Measurements from ENCODE around the gene KNDC1.
A peak's percentile ranks its signal among the peaks of the same experiment; 100 is the strongest.

DNA sequence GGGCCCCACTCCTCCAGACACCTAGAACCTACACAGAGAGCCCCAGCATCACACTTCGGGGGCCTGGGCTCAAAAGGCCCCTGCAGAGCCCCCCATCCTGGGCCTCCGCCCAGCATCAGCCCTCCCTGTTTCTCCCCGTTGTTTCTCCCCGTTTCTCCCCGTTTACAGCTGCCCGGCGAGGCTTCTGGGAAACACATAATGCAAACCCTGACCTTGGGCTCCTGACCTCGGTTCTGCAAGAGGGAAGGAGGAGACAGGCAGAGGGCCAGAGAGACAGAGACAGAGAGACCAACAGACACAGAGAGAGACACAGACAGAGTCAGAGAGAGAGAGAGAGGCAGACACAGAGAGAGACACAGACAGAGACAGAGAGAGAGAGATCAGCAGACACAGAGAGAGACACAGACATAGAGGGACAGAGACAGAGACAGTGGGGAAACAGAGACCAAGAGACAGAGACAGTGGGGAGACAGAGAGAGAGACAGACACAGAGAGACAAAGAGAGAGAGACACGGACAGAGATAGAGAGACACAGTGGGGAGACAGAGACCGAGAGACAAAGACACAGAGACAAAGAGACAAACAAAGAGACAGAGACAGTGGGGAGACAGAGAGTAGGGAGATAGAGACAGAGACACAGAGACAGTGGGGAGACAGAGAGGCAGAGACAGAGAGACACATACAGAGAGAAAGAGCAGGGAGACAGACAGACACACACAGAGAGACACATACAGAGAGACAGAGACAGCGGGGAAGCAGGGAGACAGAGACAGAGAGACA, 90.1 kb downstream of the KNDC1 start:
- TF ChIP-seq, protein P1, sequence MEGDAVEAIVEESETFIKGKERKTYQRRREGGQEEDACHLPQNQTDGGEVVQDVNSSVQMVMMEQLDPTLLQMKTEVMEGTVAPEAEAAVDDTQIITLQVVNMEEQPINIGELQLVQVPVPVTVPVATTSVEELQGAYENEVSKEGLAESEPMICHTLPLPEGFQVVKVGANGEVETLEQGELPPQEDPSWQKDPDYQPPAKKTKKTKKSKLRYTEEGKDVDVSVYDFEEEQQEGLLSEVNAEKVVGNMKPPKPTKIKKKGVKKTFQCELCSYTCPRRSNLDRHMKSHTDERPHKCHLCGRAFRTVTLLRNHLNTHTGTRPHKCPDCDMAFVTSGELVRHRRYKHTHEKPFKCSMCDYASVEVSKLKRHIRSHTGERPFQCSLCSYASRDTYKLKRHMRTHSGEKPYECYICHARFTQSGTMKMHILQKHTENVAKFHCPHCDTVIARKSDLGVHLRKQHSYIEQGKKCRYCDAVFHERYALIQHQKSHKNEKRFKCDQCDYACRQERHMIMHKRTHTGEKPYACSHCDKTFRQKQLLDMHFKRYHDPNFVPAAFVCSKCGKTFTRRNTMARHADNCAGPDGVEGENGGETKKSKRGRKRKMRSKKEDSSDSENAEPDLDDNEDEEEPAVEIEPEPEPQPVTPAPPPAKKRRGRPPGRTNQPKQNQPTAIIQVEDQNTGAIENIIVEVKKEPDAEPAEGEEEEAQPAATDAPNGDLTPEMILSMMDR (optimal IDR thresholded peaks at IDR 0.05 in 1 of 3, IDR thresholded peaks at IDR 0.05 in 1 of 3, conservative IDR thresholded peaks at IDR 0.05 in 1 of 3; ENCODE audit: extremely low read depth in 1 of 3, insufficient read depth in 2 of 3, low read length in 3 of 3) = no peak
- peak; percentile 22 for TF ChIP-seq EZH2 (IDR thresholded peaks at IDR 0.05; ENCODE audit: low read length)
